Pancreas (tissue), 10 donors: ENCODE data around the gene MSLN. TPM values are rescaled to one million over a fixed set of nuclear protein-coding genes. Genes with fewer than 3 reads are reported as not detected.

ENCODE experiments used
- ATAC-seq, 4 donors: fragments of 200-7000 bp; cut with Tn5 transposase; one replicate each; pipeline versions ENCODE4 v1.8.0 to v1.9.1; 2020; ENCODE audit warnings: mild to moderate bottlenecking in 4 of 4, moderate library complexity in 4 of 4
- DNase-seq, 6 donors: peaks; one replicate each; pipeline ENCODE4 v3.0.0-alpha.2; 2020
- FAIRE-seq: peaks from 2 replicates; lab custom pipeline; 2012; peaks lifted over from hg19 to GRCh38; lab: Jason Lieb, UNC
- H3K27ac ChIP-seq, 4 donors: fragments of 200-600 bp; sonication (generic); 1 replicate in 3 of 4; 2 replicates in 1 of 4; pipeline versions ENCODE4 v1.5.0 to v1.8.0; 2020
- H3K27me3 ChIP-seq, 4 donors: fragments of 200-600 bp; one replicate each; pipeline ENCODE4 v1.8.0; 2021
- H3K36me3 ChIP-seq, 3 donors: fragments of 200-600 bp; sonication (generic) in 1 of 3; one replicate each; pipeline versions ENCODE4 v1.5.0 to v1.8.0; 2020 to 2021
- H3K4me1 ChIP-seq, 3 donors: fragments of 200-600 bp; one replicate each; pipeline ENCODE4 v1.8.0; 2021
- H3K4me3 ChIP-seq, 4 donors: fragments of 200-600 bp; sonication (generic) in 2 of 4; one replicate each; pipeline versions ENCODE4 v1.5.0 to v1.8.0; 2020 to 2021
- H3K9me3 ChIP-seq, 4 donors: fragments of 200-600 bp; one replicate each; pipeline ENCODE4 v1.8.0; 2021
- CTCF ChIP-seq, 4 donors: fragments of 200-600 bp; sonication (generic) in 3 of 4; IDR thresholded peaks; one replicate each; pipeline versions ENCODE4 v1.5.0 to v1.8.0; 2021; ENCODE audit warnings: antibody characterized with exemption in 4 of 4
- WGBS, 2 donors: extraction: QIAGEN DNeasy Blood & Tissue Kit; methylation state at CpG; one replicate each; pipeline ENCODE4 v1.1.7; 2013; 5-methylcytosine and 5-hydroxymethylcytosine counted together
- intact Hi-C, 3 donors: fragments of 100-400 bp; cut with DNase I; formaldehyde crosslinking; loops; one replicate each; pipeline versions ENCODE4 v1.11.1 to v1.14.2; 2022
- polyA plus RNA-seq, 2 donors: library from polyadenylated mRNA; stranded (reverse); fragments of 200-250 nt; gene quantifications; one replicate each; pipeline ENCODE4 v1.2.3, GENCODE V29; 2013
- total RNA-seq, 6 donors: library from RNA; stranded (reverse); fragmentation: NEBNext Ultra II Directional in 4 of 6; extraction: Animal tissue kit (Norgen Biotek cat#: 25700) in 4 of 6; gene quantifications; one replicate each; pipeline versions ENCODE4 v1.2.1 to v1.2.4, GENCODE V29; 2021 to 2023
- donor health status: healthy with polysubstance abuse.
- donor health status: DM: no; HTN: no; CAD: no; lungs with moderate emphysema.
- donor health status: DM: no; HTN: no; CAD: no.
- donor health status: control.
- donor health status: control.
- donor health status: Bipolar disorder and iron deficiency.
- donor health status: DM: yes; HTN: yes; CAD: no.
- donor health status: DM: no; HTN: no; CAD: no.
- donor health status: DM: no; HTN: no; CAD: no.
- donor health status: DM: yes; HTN: yes; CAD: no.

The MSLN gene
- total and polyA plus RNA-seq, 8 donors: 0.35 to 4.6 (median 0.96) TPM; not detected in 1

- H3K27me3 ChIP-seq: no peaks in the 10 kb centered on the region
- FAIRE-seq: no peak
- intact Hi-C loops: loop anchor here in 1 of 3 donors (10.0 kb wide), 1 partner anchor 338 kb away; no protein-coding TSS in a partner anchor
- H3K36me3 ChIP-seq: no peaks in the 10 kb centered on the region
- ATAC-seq: no peak
- WGBS, 2 donors: 86 to 87% methylated on average over 29 of the region's 29 CpGs
- no peak for TF ChIP-seq CTCF (IDR thresholded peaks at IDR 0.05)
- peaks cover 6 to 28% (median 21%) of the 10 kb centered on the region in 3 donors for H3K4me1 ChIP-seq
- peak overlapping the region; percentile 5 to 68 (median 44) for H3K27ac ChIP-seq
- no peaks in the 10 kb centered on the region for H3K9me3 ChIP-seq
- H3K4me3 ChIP-seq: peak overlapping the region in 1 of 4 donors; percentile 89
- no peak for DNase-seq
These were observed 43.7 kb upstream of the MSLN start for GRCh38 chr16:716768-717325.

- intact Hi-C loops: loop anchor here in 1 of 3 donors (10.0 kb wide), 1 partner anchor 337 kb away; no protein-coding TSS in a partner anchor
- H3K27me3 ChIP-seq: no peaks in the 10 kb centered on the region
- no peaks in the 10 kb centered on the region for H3K36me3 ChIP-seq
- no peak overlapping the region for H3K27ac ChIP-seq
- peaks cover 6 to 28% (median 21%) of the 10 kb centered on the region in 3 donors for H3K4me1 ChIP-seq
- TF ChIP-seq CTCF (IDR thresholded peaks at IDR 0.05): no peak
- ATAC-seq (no peak), FAIRE-seq (no peak), DNase-seq (no peak)
- 77 to 83% methylated on average over 31 to 32 of the region's 32 CpGs for WGBS, 2 donors
- H3K4me3 ChIP-seq: no peak overlapping the region
- H3K9me3 ChIP-seq: no peaks in the 10 kb centered on the region
These were observed 42.9 kb upstream of the MSLN start for GRCh38 chr16:717450-718245.

GRCh38 chr16:718389-718788 is 42.1 kb upstream of the MSLN start:
- DNase-seq: no peak
- Histone ChIP-seq H3K4me1 (peaks cover 6 to 28% (median 21%) of the 10 kb centered on the region in 3 donors), H3K27me3 (no peaks in the 10 kb centered on the region), H3K9me3 (no peaks in the 10 kb centered on the region), H3K36me3 (no peaks in the 10 kb centered on the region), H3K4me3 (no peak overlapping the region), H3K27ac (no peak overlapping the region)
- TF ChIP-seq CTCF (IDR thresholded peaks at IDR 0.05): no peak
- intact Hi-C loops: loop anchor here in 1 of 3 donors (10.0 kb wide), 1 partner anchor 336 kb away; no protein-coding TSS in a partner anchor
- ATAC-seq: no peak
- 93 to 94% methylated on average over 9 of the region's 9 CpGs for WGBS, 2 donors
- no peak for FAIRE-seq

GRCh38 chr16:718922-719321 is 41.6 kb upstream of the MSLN start:
- Histone ChIP-seq H3K9me3 (no peaks in the 10 kb centered on the region), H3K4me1 (peaks cover 6 to 28% (median 21%) of the 10 kb centered on the region in 3 donors), H3K27me3 (no peaks in the 10 kb centered on the region), H3K27ac (no peak overlapping the region), H3K4me3 (no peak overlapping the region), H3K36me3 (no peaks in the 10 kb centered on the region)
- intact Hi-C loops: loop anchor here in 1 of 3 donors (10.0 kb wide), 1 partner anchor 336 kb away; no protein-coding TSS in a partner anchor
- FAIRE-seq (no peak), ATAC-seq (no peak), DNase-seq (no peak)
- TF ChIP-seq CTCF (IDR thresholded peaks at IDR 0.05): no peak
- 71 to 86% methylated on average over 6 of the region's 6 CpGs for WGBS, 2 donors
